NCI-H1694 treated with DMSO at 0.1 percent for 48 hours (cell line): Measurements from ENCODE around the gene CCT6A.
"Not testable (repeated sequence)": the region's sequence is repeated elsewhere in the genome, so short reads cannot be mapped to it uniquely, and the experiment has no call there.

Experiments used
- DNase-seq: peaks from one replicate; lab custom pipeline; 2025; lab: John Stamatoyannopoulos, UW

The CCT6A gene

GRCh38 chr7:56098187-56099008 is 46.8 kb downstream of the CCT6A start:
- DNase-seq, result not testable (repeated sequence)

GRCh38 chr7:56099653-56100052 is 48.1 kb downstream of the CCT6A start:
- DNase-seq, result no peak

DNA sequence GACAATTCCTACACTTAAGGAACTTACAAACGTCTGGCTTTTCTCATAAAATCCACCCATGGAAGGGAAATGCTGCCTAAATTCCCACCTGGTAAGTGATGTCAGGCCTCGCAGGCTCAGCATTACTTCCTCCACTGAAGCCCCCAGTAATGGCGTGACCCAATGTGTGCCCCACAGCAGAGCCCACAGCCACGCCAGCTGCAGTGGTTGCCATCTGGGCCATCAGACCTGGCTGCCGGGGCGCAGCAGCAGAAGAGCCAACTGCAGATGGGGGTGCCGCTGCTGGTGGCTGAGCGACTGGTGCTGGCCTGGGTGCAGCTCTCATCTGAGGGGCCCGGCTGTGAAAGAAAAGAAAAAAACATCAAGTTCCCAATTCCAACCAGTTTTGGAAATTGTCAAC is 52.6 kb downstream of the CCT6A start:
- DNase-seq, result not testable (repeated sequence)

GRCh38 chr7:56105508-56105907 is 53.9 kb downstream of the CCT6A start:
- DNase-seq, result no peak

DNA sequence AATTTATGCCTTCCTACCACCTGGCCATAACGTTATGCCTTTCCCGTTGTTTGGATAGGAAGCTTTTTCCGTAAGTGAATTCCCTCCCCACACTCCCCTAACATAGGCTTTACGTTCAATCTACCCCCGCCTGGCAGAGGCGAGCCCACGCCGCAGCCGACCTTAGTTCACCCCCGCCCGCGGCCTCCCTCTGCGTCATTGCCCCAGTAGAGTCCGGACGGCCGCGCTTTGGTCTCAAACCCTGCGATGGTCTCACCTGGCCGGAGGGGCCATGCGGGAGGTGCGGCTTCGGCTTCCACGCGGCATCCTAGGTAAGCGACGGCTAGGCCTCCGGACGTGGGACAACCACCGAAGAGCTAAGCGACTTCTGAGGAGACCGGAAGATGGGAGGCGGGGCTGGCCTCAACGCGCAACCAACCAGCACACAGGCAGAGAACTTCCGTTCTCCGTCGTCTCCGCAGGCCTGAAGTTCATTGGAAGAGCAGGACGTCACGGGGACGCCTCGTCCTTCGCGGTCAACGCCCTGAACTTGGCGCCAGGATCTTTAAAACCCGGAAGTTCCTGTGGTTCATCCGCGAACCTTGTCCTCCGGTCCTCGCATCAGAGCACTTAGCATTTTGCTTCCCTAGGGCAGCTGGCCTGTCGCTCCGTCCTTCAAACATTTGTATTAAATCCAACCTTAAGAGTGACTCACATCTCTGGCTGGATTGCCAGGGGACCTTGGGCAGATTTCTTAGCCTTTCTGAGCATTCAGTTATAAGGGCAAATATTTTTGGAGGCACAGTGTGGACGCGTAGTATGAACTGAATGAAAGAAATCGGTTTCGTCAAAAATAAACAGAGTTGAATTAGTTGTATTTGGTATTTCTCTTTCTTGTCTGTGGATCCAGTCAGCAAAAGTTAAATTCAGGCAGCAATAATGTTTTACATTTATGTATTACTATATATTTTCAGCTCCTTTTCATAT is 54.8 kb downstream of the CCT6A start, which contains the start of gene CHCHD2:
Gene CHCHD2, minus strand, starts transcription at position 369 of the 966 bp plus-strand sequence. Its CDS starts 63 bp downstream, at position 306.
- DNase-seq, result peak; percentile 98

GRCh38 chr7:56107954-56108258 is 56.3 kb downstream of the CCT6A start:
- no peak for DNase-seq

DNA sequence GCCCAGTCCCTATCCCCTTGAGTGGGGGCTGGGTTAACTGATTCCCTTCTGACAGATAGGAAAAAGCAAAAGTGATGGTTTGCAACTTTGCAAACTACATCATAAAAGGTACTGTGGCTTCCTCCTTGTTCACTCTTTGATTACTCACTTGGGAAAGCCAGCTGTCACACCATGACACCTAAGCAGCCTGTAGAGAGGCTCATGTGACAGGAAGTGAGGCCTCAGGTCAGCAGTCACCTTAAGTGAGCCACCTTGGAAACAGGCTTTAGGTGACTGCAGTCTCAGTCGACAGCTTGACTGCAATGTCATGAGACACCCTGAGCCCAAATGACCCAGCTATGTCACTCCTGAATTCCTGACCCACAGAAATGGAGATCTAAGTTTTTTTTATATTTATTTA is 59.0 kb downstream of the CCT6A start:
- DNase-seq, result no peak

DNA sequence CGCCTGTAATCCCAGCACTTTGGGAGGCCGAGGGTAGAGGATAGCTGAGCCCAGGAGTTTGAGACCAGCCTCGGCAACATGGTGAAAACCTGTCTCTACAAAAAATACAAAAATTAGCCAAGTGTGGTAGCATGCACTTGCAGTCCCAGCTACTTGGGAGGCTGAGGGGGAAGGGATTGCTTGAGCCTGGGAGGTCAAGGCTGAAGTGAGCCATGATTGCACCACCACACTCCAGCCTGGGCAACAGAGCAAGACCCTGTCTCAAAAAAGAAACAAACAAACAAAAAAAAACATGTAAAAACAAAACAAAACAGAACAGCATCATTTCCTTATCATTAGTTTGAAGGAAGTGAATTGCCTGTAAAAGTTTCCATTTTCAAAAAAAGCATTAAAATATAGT is 60.7 kb downstream of the CCT6A start:
- DNase-seq, result not testable (repeated sequence)
